Stimulated activated CD4-positive, alpha-beta T cell treated with anti-CD3 and anti-CD28 coated beads, TNF-alpha, amount 100 ng/mL, for 4 hours (primary cell): ENCODE data around the gene KLHL42.
"Not testable (repeated sequence)": the region's sequence is repeated elsewhere in the genome, so short reads cannot be mapped to it uniquely, and the experiment has no call there.

Experiments used
- DNase-seq, 3 experiments: peaks; one replicate each; pipeline ENCODE4 v3.0.0-alpha.2; 2020; ENCODE audit warnings: low read depth in 3 of 3

The KLHL42 gene

DNA sequence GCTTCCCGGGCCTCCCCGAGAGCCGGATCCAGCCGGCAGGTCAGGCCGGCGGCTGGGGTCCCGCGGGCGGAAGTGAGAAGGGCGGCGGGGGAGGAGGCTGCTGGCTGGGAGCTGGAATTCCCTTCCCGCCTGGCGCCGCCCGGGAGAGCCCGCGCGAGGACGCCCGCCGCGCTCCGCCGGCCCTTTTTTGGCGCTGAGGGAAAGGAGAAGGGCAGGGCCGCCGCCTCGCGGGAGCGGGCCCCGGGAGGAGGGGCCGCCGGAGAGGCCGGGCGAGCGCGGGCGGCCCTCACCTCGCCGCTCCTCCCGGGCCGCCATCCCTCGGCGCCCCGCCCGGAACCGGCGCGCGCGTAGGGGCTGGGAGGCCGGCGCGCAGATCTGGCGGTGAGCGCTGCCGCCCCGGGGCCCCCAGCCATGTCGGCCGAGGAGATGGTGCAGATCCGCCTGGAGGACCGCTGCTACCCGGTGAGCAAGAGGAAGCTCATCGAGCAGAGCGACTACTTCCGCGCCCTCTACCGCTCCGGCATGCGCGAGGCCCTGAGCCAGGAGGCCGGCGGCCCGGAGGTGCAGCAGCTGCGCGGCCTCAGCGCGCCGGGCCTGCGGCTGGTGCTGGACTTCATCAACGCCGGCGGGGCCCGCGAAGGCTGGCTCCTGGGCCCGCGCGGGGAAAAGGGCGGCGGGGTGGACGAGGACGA is at the start of gene KLHL42, which contains the start of gene MANSC4:
TSS of gene KLHL42 (plus strand) at position 314 of the 692 bp plus-strand sequence. CDS start at position 412, 98 bp downstream.
TSS of gene MANSC4 (minus strand) at position 317 of the 692 bp plus-strand sequence. CDS start 8,960 bp downstream, outside the sequence.
- peak; percentile 35 to 51 (median 49) for DNase-seq

- DNase-seq, result no peak
These were observed 47.8 kb upstream of the KLHL42 start for GRCh38 chr12:27732281-27732680.

DNA sequence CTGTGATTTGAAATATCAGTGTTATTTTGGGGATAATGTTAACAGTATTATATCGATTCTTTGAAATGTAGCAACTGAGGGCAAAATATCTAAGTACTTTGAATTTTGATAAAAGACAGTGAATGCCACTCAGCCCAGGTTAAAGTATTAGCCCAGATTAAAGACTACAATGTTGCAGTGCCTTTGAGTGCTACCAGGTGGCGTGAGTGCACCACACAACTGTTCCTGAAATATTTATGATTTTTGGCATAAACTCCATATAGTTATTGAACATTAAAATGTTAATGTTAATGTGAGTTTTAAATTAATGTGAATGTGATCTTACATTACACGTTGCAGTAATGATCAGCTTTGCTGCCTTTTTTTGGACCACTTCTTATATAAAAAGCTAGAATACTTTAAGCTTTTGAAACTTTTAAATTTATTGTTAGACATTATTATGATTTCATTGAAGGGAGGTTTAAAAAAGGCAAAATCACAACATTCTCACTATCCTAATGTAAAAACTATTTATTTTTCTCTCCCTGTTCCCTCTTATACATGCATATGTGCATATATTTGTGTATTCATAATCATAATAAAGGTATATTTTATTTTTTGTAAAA is 46.9 kb upstream of the KLHL42 start:
- DNase-seq, result peak in 1 of 3 experiments; percentile 23

- no peak for DNase-seq
These were observed 46.2 kb upstream of the KLHL42 start for GRCh38 chr12:27733791-27734190.

DNA sequence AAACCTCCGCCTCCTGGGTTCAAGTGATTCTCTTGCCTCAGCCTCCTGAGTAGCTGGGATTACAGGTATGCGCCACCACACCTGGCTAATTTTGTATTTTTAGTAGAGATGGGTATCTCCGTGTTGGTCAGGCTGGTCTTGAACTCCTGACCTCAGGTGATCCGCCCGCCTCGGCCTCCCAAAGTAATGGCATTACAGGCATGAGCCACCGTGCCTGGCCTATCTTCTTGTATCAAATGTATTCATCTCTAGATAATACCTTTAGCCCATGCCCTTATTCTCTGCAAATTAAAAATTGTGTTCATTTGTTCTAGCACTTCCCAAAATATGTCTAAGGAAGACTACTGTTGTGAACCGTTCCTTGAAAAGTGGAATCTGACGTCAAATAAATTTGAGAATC is 45.7 kb upstream of the KLHL42 start:
- not testable (repeated sequence) for DNase-seq

GRCh38 chr12:27743601-27744000 is 36.4 kb upstream of the KLHL42 start:
- no peak for DNase-seq

DNA sequence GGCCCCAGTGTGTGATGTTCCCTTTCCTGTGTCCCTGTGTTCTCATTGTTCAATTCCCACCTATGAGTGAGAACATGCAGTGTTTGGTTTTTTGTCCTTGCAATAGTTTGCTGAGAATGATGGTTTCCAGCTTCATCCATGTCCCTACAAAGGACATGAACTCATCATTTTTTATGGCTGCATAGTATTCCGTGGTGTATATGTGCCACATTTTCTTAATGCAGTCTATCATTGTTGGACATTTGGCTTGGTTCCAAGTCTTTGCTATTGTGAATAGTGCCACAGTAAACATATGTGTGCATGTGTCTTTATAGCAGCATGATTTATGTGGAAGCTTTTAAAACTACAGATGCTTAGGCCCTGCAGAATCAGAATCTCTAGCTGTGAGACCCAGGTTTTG is 34.3 kb upstream of the KLHL42 start:
- DNase-seq, result not testable (repeated sequence)

GRCh38 chr12:27747111-27747820 is 32.8 kb upstream of the KLHL42 start:
- no peak for DNase-seq

DNA sequence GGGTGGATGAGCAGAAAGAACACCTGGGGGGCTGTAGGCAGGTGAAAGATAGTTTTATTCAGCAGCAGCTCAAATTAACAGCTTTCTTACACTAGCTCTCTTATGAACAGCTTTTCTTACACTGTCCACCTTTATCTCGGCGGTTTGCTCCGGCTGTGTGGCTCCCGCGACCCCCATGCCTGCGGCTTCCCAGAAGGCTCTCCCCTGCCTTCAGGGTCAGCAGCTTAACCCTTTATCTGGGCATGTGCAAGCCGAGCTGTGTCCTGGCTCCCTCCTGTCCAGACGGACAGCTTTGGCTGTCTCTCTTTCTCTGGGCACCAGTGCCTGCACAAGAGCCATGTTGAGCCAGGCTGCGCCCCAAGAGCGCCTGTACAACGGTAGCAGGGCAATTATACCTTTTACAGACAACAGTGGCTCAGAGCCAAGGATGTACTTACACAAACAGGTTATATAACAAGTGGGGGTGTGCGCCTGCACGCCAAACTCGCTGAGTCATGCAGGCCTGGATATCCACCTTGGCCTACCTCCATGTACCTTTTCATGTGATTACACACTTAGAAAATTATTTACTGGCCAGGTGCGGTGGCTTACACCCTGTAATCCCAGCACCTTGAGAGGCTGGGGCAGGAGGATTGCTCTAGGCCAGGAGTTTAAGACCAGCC is 28.5 kb upstream of the KLHL42 start:
- DNase-seq, result no peak

- no peak for DNase-seq
These were observed 25.2 kb upstream of the KLHL42 start for GRCh38 chr12:27754795-27755194.

DNA sequence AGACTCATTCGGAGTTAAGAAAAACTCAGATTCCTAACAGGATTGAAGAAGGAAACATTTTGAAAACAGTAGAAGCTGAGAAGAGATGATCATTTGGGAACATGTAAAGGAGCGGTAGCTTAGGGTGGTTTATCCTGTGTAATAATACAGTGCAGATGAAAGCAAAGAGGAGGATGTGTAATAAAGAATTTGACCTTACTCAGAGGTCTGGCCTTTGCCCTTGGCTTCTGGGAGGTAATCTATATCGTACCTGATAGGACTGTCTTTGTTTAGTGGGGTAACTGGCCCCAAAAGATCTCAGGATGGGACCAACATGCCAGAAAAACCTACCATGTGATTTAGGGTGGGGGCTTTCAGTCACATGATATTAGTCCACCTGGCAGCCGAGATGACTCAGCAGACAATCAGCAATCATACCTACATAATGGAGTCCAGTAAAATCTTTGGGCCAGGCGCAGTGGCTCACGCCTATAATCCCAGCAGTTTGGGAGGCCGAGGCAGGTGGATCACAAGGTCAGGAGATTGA is 23.3 kb upstream of the KLHL42 start:
- no peak for DNase-seq

DNA sequence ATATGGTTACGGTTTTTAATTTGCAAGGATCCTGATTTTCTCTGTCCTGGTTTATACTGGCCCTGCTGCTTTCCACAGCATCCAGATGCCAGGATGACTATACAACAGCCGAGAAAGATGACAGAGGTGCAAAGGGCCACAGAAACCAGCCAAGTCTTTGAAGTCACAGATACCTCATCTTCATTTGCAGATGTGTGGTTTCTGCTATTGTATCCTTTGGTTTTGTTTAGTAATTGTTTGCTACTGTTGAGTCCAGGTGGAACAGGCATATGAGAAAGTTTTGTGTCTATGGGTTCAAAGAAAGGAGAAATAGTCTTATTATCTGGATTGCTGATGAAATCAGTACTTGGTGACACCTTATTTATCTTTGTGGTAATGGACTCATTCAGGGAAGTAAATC is 17.3 kb upstream of the KLHL42 start:
- no peak for DNase-seq

- no peak for DNase-seq
These were observed 13.4 kb upstream of the KLHL42 start for GRCh38 chr12:27766587-27766986.

DNA sequence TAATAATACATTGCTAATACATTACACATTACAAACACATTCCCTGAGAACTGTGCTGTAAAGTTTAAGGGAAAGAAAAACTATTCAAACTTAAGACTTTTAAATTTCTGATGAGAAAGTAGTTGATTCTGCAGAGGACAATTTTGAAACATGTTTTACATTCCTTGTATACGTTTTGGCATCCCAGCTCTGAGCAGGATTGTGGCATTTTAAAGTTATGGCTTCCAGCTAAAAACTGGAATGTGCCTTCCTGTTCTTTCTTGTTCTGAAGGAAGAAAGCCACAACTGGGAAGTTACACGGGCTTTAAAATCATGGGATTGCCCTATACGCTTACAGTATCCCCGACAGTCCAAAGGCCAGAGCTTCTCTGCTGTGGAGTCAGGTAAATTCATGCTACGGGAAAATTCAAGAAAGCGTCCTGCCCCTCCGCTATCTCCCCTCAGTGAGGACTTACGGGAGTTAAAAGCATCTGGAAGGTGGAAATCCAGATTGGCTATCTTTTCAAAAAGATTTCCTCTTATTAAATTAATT is 10.8 kb upstream of the KLHL42 start:
- DNase-seq, result no peak

GRCh38 chr12:27771481-27772327 is 8.3 kb upstream of the KLHL42 start:
- no peak for DNase-seq

- DNase-seq, result no peak
These were observed 7.5 kb upstream of the KLHL42 start for GRCh38 chr12:27772328-27773049.

DNA sequence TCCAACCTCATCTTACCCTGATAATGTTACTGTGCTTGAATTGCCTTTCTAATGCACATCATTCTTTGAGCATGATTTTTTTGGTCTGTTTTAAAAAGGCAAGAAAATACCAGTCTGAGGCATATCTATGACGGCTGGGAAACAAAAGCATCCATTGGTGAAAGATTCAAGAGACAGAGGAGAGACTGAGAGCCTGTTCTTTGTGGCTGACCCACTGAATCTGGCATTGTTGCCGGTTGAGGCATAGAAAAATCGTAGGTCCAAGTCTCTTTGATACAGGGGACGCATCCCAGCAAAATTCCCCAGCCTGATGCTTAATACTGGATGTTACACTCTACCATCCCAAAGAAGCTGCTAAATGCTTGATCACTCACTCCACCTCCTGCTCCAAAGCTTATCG is 2.9 kb upstream of the KLHL42 start:
- DNase-seq, result no peak

- no peak for DNase-seq
These were observed 1.8 kb upstream of the KLHL42 start for GRCh38 chr12:27778206-27778605.

- DNase-seq, result no peak
These were observed 565 bp upstream of the KLHL42 start for GRCh38 chr12:27779416-27779919.
